Choroid plexus epithelial cell (primary cell): ENCODE results near the gene C19orf81.

Source experiments
- DNase-seq: peaks from one replicate; pipeline ENCODE4 v3.0.0-alpha.2; 2010; ENCODE audit warnings: low read depth
- H3K4me3 ChIP-seq: 2 replicates; pipeline ENCODE4 v1.5.1; 2011; ENCODE audit warnings: low read depth, mild to moderate bottlenecking, control low read depth, low read length, moderate library complexity
- TF ChIP-seq, protein P1 (sequence below): conservative IDR thresholded peaks from 2 replicates; pipeline ENCODE4 v1.5.1; 2011; ENCODE audit warnings: low read depth, mild to moderate bottlenecking, control low read depth, inconsistent platforms, low read length, moderate library complexity

Gene C19orf81

DNA sequence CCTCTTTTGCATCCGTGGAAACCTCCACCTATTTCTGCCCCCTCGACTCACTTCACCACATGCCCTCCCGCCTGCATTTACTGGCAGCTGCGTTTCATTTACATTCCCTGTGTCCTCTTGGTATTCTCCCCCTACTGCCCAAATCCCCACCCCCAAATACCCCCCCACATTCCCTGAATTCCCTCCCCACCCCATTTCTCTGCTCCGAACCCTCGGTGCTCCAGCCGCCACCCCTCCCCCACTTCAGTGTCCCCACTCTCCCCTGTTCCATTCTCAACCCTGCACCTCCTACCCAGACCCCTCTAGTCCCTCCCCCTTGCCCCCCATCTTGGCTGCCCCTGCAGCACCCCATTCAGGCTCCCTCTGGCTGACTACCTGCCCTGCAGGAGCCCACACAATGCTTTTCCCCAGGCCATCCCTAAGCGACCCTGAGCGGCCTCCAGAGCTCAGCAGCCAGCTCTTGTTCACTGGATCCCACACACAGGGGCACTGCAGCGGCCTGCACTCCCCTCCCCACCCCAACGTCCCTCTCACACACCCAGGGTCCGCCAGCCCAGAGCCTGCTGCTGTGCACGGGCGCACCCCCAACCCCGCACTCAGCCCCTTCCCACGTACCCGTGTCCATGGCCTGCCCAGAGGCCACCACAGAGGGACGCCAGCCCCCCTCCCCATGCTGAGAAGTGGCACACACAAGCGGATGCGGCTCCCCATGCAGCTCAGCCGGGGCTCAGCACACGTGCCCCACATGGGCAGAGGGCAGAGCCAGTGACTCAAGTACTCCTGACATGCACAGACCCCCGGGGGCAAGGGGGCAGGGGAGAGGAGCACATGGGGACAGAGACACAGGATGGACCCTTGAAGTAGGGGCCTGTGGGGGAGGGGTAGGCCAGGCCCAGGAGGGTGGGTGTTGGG, 44.1 kb downstream of the C19orf81 start:
- no peak for DNase-seq
- H3K4me3 ChIP-seq: no peak overlapping the region
- TF ChIP-seq, protein P1, sequence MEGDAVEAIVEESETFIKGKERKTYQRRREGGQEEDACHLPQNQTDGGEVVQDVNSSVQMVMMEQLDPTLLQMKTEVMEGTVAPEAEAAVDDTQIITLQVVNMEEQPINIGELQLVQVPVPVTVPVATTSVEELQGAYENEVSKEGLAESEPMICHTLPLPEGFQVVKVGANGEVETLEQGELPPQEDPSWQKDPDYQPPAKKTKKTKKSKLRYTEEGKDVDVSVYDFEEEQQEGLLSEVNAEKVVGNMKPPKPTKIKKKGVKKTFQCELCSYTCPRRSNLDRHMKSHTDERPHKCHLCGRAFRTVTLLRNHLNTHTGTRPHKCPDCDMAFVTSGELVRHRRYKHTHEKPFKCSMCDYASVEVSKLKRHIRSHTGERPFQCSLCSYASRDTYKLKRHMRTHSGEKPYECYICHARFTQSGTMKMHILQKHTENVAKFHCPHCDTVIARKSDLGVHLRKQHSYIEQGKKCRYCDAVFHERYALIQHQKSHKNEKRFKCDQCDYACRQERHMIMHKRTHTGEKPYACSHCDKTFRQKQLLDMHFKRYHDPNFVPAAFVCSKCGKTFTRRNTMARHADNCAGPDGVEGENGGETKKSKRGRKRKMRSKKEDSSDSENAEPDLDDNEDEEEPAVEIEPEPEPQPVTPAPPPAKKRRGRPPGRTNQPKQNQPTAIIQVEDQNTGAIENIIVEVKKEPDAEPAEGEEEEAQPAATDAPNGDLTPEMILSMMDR: no peak

DNA sequence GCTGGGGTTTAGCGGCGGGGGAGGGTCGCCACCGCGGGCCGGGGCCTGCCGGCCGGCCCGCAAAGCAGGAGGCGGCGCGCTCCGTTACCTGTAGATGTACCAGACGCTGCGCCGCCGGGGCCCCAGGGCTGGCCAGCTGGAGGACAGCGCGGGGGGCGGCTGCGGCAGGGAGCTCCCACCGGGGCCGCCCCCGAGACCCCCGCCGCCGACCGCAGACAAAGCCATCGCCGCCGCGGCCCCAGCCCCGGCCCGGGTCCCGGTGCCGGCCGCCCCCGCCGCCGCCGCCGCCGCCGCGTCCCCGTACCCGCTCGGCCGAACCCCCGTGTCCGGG, 45.5 kb downstream of the C19orf81 start:
- DNase-seq: no peak
- TF ChIP-seq, protein P1: no peak

DNA sequence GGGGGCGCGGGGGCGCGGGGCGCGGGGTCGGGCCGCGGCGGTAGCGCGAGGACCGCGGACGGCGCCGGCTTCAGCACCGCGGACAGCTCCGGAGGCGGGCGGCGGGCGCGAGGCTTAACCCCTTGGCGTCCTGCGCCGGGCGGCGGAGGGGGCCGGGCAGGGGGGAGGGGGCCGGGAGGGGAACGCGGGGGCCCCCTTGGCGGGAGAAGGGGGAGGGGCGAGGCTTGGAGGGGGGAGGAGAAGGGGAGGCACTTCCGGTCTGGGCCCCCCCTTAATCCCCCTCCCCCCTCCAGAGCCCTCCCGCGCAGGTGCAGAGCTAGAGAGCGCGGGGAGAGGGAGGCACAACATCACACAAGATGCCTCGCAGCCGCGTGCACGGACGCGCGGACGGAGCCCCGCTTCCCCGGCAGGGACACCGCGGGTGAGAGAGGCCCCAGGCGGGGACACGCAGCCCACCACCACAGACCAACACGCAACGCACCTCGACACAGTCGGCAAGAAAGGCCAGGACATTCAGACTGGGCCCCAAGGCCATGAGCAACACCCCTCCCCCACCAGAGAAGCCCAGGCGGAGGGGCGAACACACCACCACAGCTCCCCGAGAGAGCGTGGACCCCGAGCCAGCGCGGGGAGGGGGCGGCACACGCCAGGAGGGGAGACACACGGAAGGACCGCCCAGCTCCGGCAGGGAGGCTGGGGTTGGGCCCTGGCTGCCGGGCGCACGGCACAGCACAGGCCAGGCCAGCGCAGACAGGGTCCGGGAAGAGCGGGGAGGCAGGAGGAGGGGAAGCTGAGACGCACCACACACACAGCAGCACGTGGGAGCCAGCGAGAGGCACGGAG, 46.2 kb downstream of the C19orf81 start:
- TF ChIP-seq, protein P1: no peak
- DNase-seq: no peak
- no peak overlapping the region for H3K4me3 ChIP-seq

More for the DNA sequence above, 45.5 kb downstream of the C19orf81 start:
- no peak overlapping the region for H3K4me3 ChIP-seq

DNA sequence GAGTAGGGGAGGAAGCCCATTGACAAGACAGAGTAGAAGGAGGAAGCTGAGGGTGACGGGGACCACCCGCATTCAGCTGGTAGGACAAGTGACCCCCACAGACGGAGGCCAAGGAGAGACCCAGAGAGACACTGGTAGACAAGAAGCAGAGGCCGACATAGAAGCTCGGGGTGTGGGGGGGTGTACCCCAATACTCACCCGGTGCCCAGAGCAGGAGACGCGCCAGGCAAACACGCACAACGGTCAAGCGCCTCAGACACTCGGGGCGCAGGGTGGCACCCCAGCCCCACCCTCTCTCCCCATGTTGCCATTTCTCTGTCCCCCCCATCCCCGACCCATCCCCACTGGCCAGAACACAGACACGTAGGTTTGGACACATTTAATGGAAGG, 46.8 kb downstream of the C19orf81 start:
- DNase-seq: no peak
- TF ChIP-seq, protein P1: no peak
- no peak overlapping the region for H3K4me3 ChIP-seq

DNA sequence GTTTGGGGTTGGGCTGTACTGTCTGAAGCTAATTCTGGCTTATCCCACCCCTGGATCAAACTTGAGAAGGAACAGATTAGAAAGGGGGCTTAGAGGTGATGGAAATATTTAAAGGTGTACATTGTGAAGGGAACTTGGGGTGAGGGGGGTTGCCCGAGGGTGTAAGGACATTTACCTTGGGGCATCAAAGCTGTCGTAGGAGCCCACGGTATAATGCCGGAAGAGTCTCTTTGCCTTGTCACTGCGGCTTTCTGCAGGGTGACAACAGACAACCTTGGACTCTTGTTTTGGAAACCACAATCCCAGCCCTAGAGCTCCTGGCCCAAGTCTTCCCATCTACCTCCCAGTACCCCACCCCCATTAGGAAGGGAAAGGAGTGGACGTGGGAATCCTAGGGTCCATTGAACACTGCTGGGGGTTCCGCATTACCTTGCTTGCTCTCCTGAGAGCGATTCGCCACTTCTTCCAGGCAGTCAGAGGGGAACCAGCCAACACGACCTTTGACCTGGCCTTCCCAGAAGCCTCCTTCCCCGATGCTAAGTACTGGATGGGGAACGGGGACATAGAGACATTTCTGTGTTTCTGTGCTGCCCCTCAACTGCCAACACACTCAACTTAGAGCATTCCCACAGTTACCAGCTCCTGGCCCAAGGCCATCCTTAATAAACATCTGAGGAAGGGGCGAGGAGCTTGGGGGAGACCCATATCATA, 48.3 kb downstream of the C19orf81 start:
- TF ChIP-seq, protein P1: no peak
- DNase-seq: no peak

DNA sequence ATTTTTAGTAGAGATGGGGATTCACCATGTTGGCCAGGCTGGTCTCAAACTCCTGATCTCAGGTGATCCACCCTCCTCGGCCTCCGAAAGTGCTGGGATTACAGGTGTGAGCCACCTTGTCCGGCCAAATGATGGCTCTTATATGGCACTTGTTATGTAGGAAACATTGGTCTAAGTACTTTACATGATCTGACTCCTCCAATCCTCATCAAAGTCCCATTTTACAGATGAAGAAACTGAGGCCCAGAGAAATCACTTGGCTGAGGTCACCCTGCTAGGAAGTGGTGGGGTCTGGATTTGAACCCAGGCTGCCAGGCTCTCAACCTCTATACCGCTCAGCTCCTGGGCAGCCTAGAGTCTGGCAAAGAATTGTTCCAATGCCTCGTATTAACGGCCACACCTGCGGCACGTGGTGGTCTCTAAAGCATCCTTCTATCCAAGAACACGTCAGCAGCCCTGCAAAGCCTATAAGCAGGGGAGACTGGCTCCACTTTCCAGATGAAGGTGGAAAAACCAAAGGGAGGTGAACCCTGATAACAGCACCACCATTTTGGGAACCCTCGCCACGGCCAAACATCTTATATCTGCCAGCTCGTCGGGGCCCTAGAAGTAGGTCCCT, 52.2 kb downstream of the C19orf81 start:
- no peak for DNase-seq
- TF ChIP-seq, protein P1: no peak
- no peak overlapping the region for H3K4me3 ChIP-seq

More for the DNA sequence above, 48.3 kb downstream of the C19orf81 start:
- H3K4me3 ChIP-seq: no peak overlapping the region
